K562 (cell line): ENCODE measurements around the gene IFI27L2. TPM values are rescaled to one million over a fixed set of nuclear protein-coding genes. Genes with fewer than 3 reads are reported as not detected.

Experiments
- ATAC-seq: fragments of 200-7000 bp; cut with Tn5 transposase; 3 replicates; pipeline ENCODE4 v1.9.1; 2020; ENCODE audit warnings: moderate library complexity
- BruUV-seq: library from RNA; stranded (reverse); fragments of 400-500 nt; replicated peaks from 2 replicates; lab custom pipeline; 2021; lab: Mats Ljungman, UMichigan
- CTCF ChIA-PET: fragments of 300-600 bp; formaldehyde crosslinking; extraction: SDS; loops from one replicate; lab custom pipeline; 2021; ENCODE audit warnings: low intra/inter-chr PET ratio; lab: Yijun Ruan, JAX
- POLR2A ChIA-PET: fragments of 300-600, 350-650 bp; sonication (Branson Sonifier 250); formaldehyde crosslinking; extraction: SDS; loops from one replicate; lab custom pipeline; 2021; ENCODE audit warnings: antibody characterized with exemption, inconsistent platforms; lab: Yijun Ruan, JAX
- DNase-seq, 4 experiments: peaks; one replicate each; pipeline versions ENCODE4 v3.0.0 to v3.0.0-alpha.2; 2011 to 2018; ENCODE audit warnings: low spot score in 3 of 4, mixed read lengths in 3 of 4; ENCODE audit errors: extremely low read depth in 1 of 4
- FAIRE-seq: peaks from 2 replicates; lab custom pipeline; 2011; peaks lifted over from hg19 to GRCh38; lab: Jason Lieb, UNC
- H2AFZ ChIP-seq: 2 replicates; pipeline ENCODE4 v1.6.0; 2011; ENCODE audit warnings: low read depth, low read length, control low read depth, inconsistent platforms
- H3K27ac ChIP-seq: fragments of 200-600 bp; 3 replicates; pipeline ENCODE4 v1.8.0; 2011; ENCODE audit warnings: low read depth, mild to moderate bottlenecking, control low read depth, inconsistent platforms, low read length, moderate library complexity, mixed read lengths; ENCODE audit errors: extremely low read depth
- H3K27me3 ChIP-seq, 2 experiments: fragments of 300-600 bp in 1 of 2; 2 replicates in 1 of 2; 3 replicates in 1 of 2; pipeline versions ENCODE4 v1.6.0 to v1.8.0; 2011; ENCODE audit warnings: inconsistent platforms in 2 of 2, low read length in 2 of 2, mild to moderate bottlenecking in 1 of 2, mixed read lengths in 1 of 2, moderate library complexity in 1 of 2; ENCODE audit not compliant: control insufficient read depth in 2 of 2, insufficient read depth in 2 of 2
- H3K36me3 ChIP-seq: fragments of 300-600 bp; 3 replicates; pipeline ENCODE4 v1.8.0; 2011; ENCODE audit warnings: mild to moderate bottlenecking, low read length, inconsistent platforms; ENCODE audit not compliant: control insufficient read depth, insufficient read depth
- H3K4me1 ChIP-seq, 2 experiments: fragments of 200-600 bp in 1 of 2; replicated peaks in 1 of 2; 2 replicates in 1 of 2; 3 replicates in 1 of 2; pipeline versions ENCODE4 v1.5.1 to v1.8.0; 2011; ENCODE audit warnings: inconsistent platforms in 2 of 2, low read length in 2 of 2, mild to moderate bottlenecking in 1 of 2, mixed read lengths in 1 of 2, moderate library complexity in 1 of 2; ENCODE audit not compliant: control insufficient read depth in 2 of 2, insufficient read depth in 2 of 2
- H3K4me2 ChIP-seq: 2 replicates; pipeline ENCODE4 v1.6.1; 2011; ENCODE audit warnings: low read length, control low read depth, inconsistent platforms, mixed read lengths; ENCODE audit not compliant: insufficient read depth
- H3K4me3 ChIP-seq: fragments of 200-600 bp; sonication (generic), shearing (Covaris generic); 2 replicates; pipeline ENCODE4 v1.5.1; 2016; ENCODE audit warnings: control low read depth, inconsistent platforms
- H3K79me2 ChIP-seq: fragments of 200-600 bp; 3 replicates; pipeline ENCODE4 v1.8.0; 2011; ENCODE audit warnings: low read length, inconsistent platforms; ENCODE audit not compliant: control insufficient read depth, insufficient read depth
- H3K9ac ChIP-seq, 2 experiments: 2 replicates each; pipeline versions ENCODE4 v1.6.0 to v1.6.1; 2011; ENCODE audit warnings: low read depth in 2 of 2, low read length in 2 of 2, control low read depth in 1 of 2, inconsistent platforms in 1 of 2, mild to moderate bottlenecking in 1 of 2, mixed read lengths in 1 of 2; ENCODE audit not compliant: insufficient read depth in 1 of 2
- H3K9me1 ChIP-seq: one replicate; pipeline ENCODE4 v1.6.0; 2011; ENCODE audit warnings: inconsistent platforms, mild to moderate bottlenecking, low read length, moderate library complexity; ENCODE audit not compliant: control insufficient read depth, insufficient read depth
- H3K9me3 ChIP-seq: replicated peaks from 2 replicates; pipeline ENCODE4 v1.5.1; 2011; ENCODE audit warnings: low read depth, low read length, inconsistent platforms; ENCODE audit not compliant: control insufficient read depth, insufficient read depth
- H4K20me1 ChIP-seq: replicated peaks from 2 replicates; pipeline ENCODE4 v1.6.1; 2011; ENCODE audit warnings: low read length, inconsistent platforms, mixed read lengths; ENCODE audit not compliant: control insufficient read depth, insufficient read depth
- CBFA2T3 ChIP-seq: fragments of 450-650 bp; IDR thresholded peaks from 2 replicates; pipeline ENCODE4 v1.6.1; 2017
- CCNT2 ChIP-seq: IDR thresholded peaks from 2 replicates; pipeline ENCODE4 v1.6.1; 2011; ENCODE audit warnings: borderline replicate concordance, low read depth, mild to moderate bottlenecking, moderate library complexity, mixed read lengths, low read length; ENCODE audit not compliant: insufficient read length; ENCODE audit errors: extremely low read depth
- CEBPZ ChIP-seq: fragments of 150-350 bp; IDR thresholded peaks from 2 replicates; pipeline ENCODE4 v1.6.1; 2014; ENCODE audit warnings: low read depth, mild to moderate bottlenecking, low read length, borderline replicate concordance
- CLOCK ChIP-seq: fragments of 250-450 bp; sonication (Bioruptor Pico); IDR thresholded peaks from 2 replicates; pipeline ENCODE4 v1.4.0; 2020; ENCODE audit warnings: mild to moderate bottlenecking, moderate library complexity, borderline replicate concordance
- NRF1 ChIP-seq, 2 experiments: fragments of 450-650 bp; IDR thresholded peaks in 1 of 2; conservative IDR thresholded peaks in 1 of 2; 2 replicates each; pipeline ENCODE4 v1.6.1; 2014; ENCODE audit warnings: mild to moderate bottlenecking in 2 of 2
- PBX2 ChIP-seq, 2 experiments: IDR thresholded peaks in 1 of 2; conservative IDR thresholded peaks in 1 of 2; 2 replicates each; pipeline ENCODE4 v1.6.1; 2016; ENCODE audit warnings: low read depth in 2 of 2, mild to moderate bottlenecking in 1 of 2, missing compliant biosample characterization in 1 of 2, missing genetic modification characterization in 1 of 2, moderate library complexity in 1 of 2
- TRIM28 ChIP-seq: fragments of 450-650 bp; IDR thresholded peaks from 2 replicates; pipeline ENCODE4 v1.6.1; 2017
- ZNF384 ChIP-seq: IDR thresholded peaks from 2 replicates; pipeline ENCODE4 v1.6.1; 2012; ENCODE audit warnings: low read depth, low read length, improper control_type of control experiment
- ZNF449 ChIP-seq: fragments of 250-450 bp; sonication (Bioruptor Pico); IDR thresholded peaks from 2 replicates; pipeline ENCODE4 v1.8.0; 2022; ENCODE audit warnings: moderate library complexity, mild to moderate bottlenecking, inconsistent platforms
- WGBS: fragments of 100-300 bp; shearing (Covaris generic); methylation state at CpG from one replicate; pipeline ENCODE4 v1.1.6; 2016; ENCODE audit warnings: low coverage, mixed read lengths; ENCODE audit not compliant: insufficient coverage; ENCODE audit errors: missing lambda C conversion rate; 5-methylcytosine and 5-hydroxymethylcytosine counted together
- in situ Hi-C: fragments of 300-500 bp; cut with MboI; formaldehyde crosslinking; loops from 4 replicates; pipeline ENCODE4 v1.15.0; 2018; ENCODE audit warnings: inconsistent platforms, mixed read lengths
- intact Hi-C: fragments of 100-400 bp; cut with micrococcal nuclease; formaldehyde crosslinking; loops from 2 replicates; pipeline ENCODE4 v1.14.2; 2022
- polyA plus RNA-seq, 8 experiments: library from polyadenylated mRNA; depleted of rRNA in 4 of 8; stranded (reverse) in 5 of 8; unstranded in 3 of 8; fragments of >200 nt; fragmentation: Nextera tagmentation in 2 of 8; fragmentation: Illumina TruSeq in 1 of 8; extraction: Ambion mirVana in 2 of 8; extraction: Trizol in 1 of 8; gene quantifications; 2 replicates each; pipeline versions ENCODE4 v1.2.1 to v1.2.3, GENCODE V29; 2011 to 2014; ENCODE audit warnings: inconsistent platforms in 1 of 8, missing spikeins in 1 of 8
- total RNA-seq, 7 experiments: library from RNA; depleted of rRNA in 6 of 7; stranded (reverse); fragments of >200 nt in 6 of 7; fragmentation: Illumina TruSeq in 2 of 7; extraction: Trizol in 2 of 7; gene quantifications; 2 replicates each; pipeline versions ENCODE4 v1.2.1 to v1.2.3, GENCODE V29; 2011 to 2021; ENCODE audit warnings: low replicate concordance in 1 of 7

Gene IFI27L2
- total and polyA plus RNA-seq, 9 of the 15 experiments (the other 6 are each of a cell fraction or from before 2014, with no cell fraction given), result 1.0 to 9.3 (median 4.1) TPM

GRCh38 chr14:94139421-94139820 is 10.0 kb upstream of the IFI27L2 start (continued):
- no peak for TF ChIP-seq CCNT2
- TF ChIP-seq PBX2 (CRISPR knock-in tag; IDR thresholded peaks at IDR 0.05; ENCODE audit: low read depth), result no peak
- TF ChIP-seq PBX2 (tag; conservative IDR thresholded peaks at IDR 0.05; ENCODE audit: low read depth), result no peak
- no peak for TF ChIP-seq NRF1 (conservative IDR thresholded peaks at IDR 0.05 in 1 of 2, IDR thresholded peaks at IDR 0.05 in 1 of 2)

GRCh38 chr14:94139006-94139405 is 9.6 kb upstream of the IFI27L2 start:
- no TSS peak for BruUV-seq
- H3K4me2 ChIP-seq, result no peak overlapping the region
- ChIA-PET POLR2A (interaction anchor here (0.5 kb wide), 1 partner anchor 155 kb away, joined by 4 read pairs; no protein-coding TSS in a partner anchor), CTCF (no interaction called here)
- H3K9ac ChIP-seq, result no peak overlapping the region
- ATAC-seq (no peak), FAIRE-seq (no peak), DNase-seq (no peak)
- no peaks in the 10 kb centered on the region for H3K79me2 ChIP-seq
- no peak overlapping the region for H2AFZ ChIP-seq
- no peak overlapping the region for H3K4me3 ChIP-seq
- no peaks in the 10 kb centered on the region for H4K20me1 ChIP-seq
- intact Hi-C loops, result no loop called here
- 10% methylated on average over 4 of the region's 5 CpGs for WGBS
- no peaks in the 10 kb centered on the region; the same call in 1 of the 2 replicates for H3K9me3 ChIP-seq
- H3K27me3 ChIP-seq, result peaks cover 0 to 15% of the 10 kb centered on the region in 2 experiments; a peak in 2 of 5 replicates
- no peak overlapping the region for H3K27ac ChIP-seq
- no peaks in the 10 kb centered on the region; a peak in 2 of 5 replicates for H3K4me1 ChIP-seq
- H3K9me1 ChIP-seq, result no peaks in the 10 kb centered on the region
- in situ Hi-C loops, result loop anchor here (5.0 kb wide), 1 partner anchor 102 kb away; no protein-coding TSS in a partner anchor
- H3K36me3 ChIP-seq, result no peaks in the 10 kb centered on the region
- TF ChIP-seq CBFA2T3 (no peak), CLOCK (no peak), ZNF384 (no peak), TRIM28 (no peak), ZNF449 (no peak), CEBPZ (no peak)
